CD4-positive, alpha-beta T cell treated with Interferon gamma for 1 hour (primary cell): ENCODE measurements around the gene HINFP.
A peak's percentile ranks its signal among the peaks of the same experiment; 100 is the strongest.
"Not testable (repeated sequence)": the region's sequence is repeated elsewhere in the genome, so short reads cannot be mapped to it uniquely, and the experiment has no call there.

Experiments
- DNase-seq: peaks from one replicate; pipeline ENCODE4 v3.0.0-alpha.2; 2020

Gene HINFP

GRCh38 chr11:119100994-119101758 is 20.2 kb upstream of the HINFP start:
- no peak for DNase-seq

- peak; percentile 82 for DNase-seq
These were observed 19.5 kb upstream of the HINFP start, which contains the start of gene DPAGT1 for GRCh38 chr11:119101759-119102423. Gene DPAGT1, minus strand, starts transcription at chr11:119101853. Its CDS starts 198 bp downstream, at chr11:119101655.

- not testable (repeated sequence) for DNase-seq
These were observed 18.2 kb upstream of the HINFP start for GRCh38 chr11:119103161-119103664.

- no peak for DNase-seq
These were observed 17.6 kb upstream of the HINFP start for GRCh38 chr11:119103793-119104192.

- DNase-seq = peak; percentile 91
These were observed 14.5 kb upstream of the HINFP start, which contains the start of gene C2CD2L for GRCh38 chr11:119106564-119107537. Gene C2CD2L, plus strand, starts transcription at chr11:119107344. Its CDS starts 398 bp downstream, at chr11:119107742.

GRCh38 chr11:119107538-119108145 is 13.7 kb upstream of the HINFP start:
- no peak for DNase-seq

GRCh38 chr11:119108146-119108856 is 13.1 kb upstream of the HINFP start:
- no peak for DNase-seq

- no peak for DNase-seq
These were observed 12.5 kb upstream of the HINFP start for GRCh38 chr11:119108857-119109221.

GRCh38 chr11:119109843-119110242 is 11.5 kb upstream of the HINFP start:
- no peak for DNase-seq

GRCh38 chr11:119110439-119110838 is 10.9 kb upstream of the HINFP start:
- DNase-seq = no peak

- DNase-seq = no peak
These were observed 9.9 kb upstream of the HINFP start for GRCh38 chr11:119111361-119111925.

- DNase-seq = no peak
These were observed 8.9 kb upstream of the HINFP start for GRCh38 chr11:119112314-119113020.

- no peak for DNase-seq
These were observed 7.7 kb upstream of the HINFP start for GRCh38 chr11:119113716-119114115.

GRCh38 chr11:119114351-119114750 is 7.0 kb upstream of the HINFP start:
- DNase-seq = no peak

- DNase-seq = peak; percentile 37
These were observed 5.7 kb upstream of the HINFP start for GRCh38 chr11:119115484-119116234.

- no peak for DNase-seq
These were observed 5.2 kb upstream of the HINFP start for GRCh38 chr11:119116235-119116594.

GRCh38 chr11:119116601-119117000 is 4.8 kb upstream of the HINFP start:
- DNase-seq = no peak

GRCh38 chr11:119117004-119117706 is 4.2 kb upstream of the HINFP start:
- no peak for DNase-seq

- DNase-seq = no peak
These were observed 3.2 kb upstream of the HINFP start for GRCh38 chr11:119118227-119118626.
